ENCODE data around the gene EHMT1. TPM values are rescaled to one million over a fixed set of nuclear protein-coding genes. Genes with fewer than 3 reads are reported as not detected.
"Not testable (repeated sequence)": the region's sequence is repeated elsewhere in the genome, so short reads cannot be mapped to it uniquely, and the experiment has no call there.

EHMT1 gene
- total RNA-seq, 2 donors from 2014 or later = 67.5 to 69.3 TPM

DNA sequence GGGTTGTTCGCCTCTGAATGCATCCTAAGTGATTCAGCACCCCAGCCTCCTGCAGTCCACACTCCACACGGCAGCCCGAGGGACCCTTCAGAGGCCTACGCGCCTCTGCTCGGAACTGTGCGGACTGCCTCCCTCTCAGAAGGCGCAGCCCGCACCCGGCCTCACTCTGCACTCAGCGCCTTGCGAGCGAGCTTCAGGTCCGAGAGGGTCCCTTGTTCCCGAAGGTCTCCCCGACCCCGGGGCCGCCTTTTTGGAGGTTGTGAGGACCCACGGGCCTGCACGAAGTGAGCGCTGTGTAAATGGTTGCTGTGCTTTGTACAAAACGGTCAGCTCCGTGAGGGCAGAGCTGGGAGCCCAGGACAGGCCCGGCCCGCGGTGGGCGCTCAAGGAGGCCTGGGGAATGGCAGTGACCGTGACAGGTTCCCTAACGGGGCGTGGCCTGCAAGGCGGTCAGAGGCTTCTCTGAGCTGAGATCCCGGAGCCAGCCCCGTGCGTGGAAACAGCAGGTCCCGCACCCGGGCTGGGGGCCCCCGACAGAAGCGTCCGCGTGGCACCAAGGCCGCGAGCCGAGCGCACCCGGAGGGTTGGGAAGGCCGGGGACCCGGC is 258.1 kb downstream of the EHMT1 start:
- DNase-seq (no peak), ATAC-seq (replicated peaks in 1 of 2) (no peak)
- Mint-ChIP-seq H3K27me3 (ENCODE audit: low read depth) (peaks cover 20% of the 10 kb centered on the region), H3K9me3 (peaks cover 0 to 1% of the 10 kb centered on the region in 2 donors), H3K27ac (no peak overlapping the region), H3K36me3 (ENCODE audit: insufficient read depth in 2 of 2) (peaks cover 1 to 2% of the 10 kb centered on the region in 2 donors), H3K4me1 (ENCODE audit: low read depth) (peaks cover 4% of the 10 kb centered on the region), H3K4me3 (peak overlapping the region in 1 of 2 donors; percentile 37)

DNA sequence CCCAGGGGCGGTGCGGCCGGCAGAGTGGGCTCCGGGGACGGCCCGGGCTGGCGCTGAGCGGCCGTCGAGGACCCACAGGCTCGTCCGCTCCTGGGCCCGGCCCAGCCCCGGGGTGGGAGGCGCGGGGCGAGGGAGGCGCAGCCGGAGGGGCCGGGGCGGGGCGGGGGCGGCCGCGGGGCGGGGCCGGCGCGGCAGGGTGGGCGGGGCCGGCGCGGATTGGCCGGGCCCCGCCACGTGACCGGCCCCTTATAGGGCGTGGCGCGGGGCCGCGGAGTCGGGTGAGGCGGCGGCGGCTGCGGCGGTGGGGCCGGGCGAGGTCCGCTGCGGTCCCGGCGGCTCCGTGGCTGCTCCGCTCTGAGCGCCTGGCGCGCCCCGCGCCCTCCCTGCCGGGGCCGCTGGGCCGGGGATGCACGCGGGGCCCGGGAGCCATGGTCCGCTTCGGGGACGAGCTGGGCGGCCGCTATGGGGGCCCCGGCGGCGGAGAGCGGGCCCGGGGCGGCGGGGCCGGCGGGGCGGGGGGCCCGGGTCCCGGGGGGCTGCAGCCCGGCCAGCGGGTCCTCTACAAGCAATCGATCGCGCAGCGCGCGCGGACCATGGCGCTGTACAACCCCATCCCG is 258.8 kb downstream of the EHMT1 start, which contains the start of gene CACNA1B:
CACNA1B (plus strand) TSS at position 277 of the 617 bp plus-strand sequence; CDS start at position 429, 152 bp downstream.
- not testable (repeated sequence) for DNase-seq; H3K36me3 Mint-ChIP-seq (ENCODE audit: insufficient read depth in 2 of 2); H3K9me3 Mint-ChIP-seq; H3K4me1 Mint-ChIP-seq (ENCODE audit: low read depth); H3K27ac Mint-ChIP-seq
- peak; percentile 23 to 47 for ATAC-seq (replicated peaks in 1 of 2)
- peak within 1 kb of the TSS in 1 of 2 donors; percentile 37 for H3K4me3 Mint-ChIP-seq
- H3K27me3 Mint-ChIP-seq (ENCODE audit: low read depth) = peaks cover 20% of the 10 kb centered on the region

DNA sequence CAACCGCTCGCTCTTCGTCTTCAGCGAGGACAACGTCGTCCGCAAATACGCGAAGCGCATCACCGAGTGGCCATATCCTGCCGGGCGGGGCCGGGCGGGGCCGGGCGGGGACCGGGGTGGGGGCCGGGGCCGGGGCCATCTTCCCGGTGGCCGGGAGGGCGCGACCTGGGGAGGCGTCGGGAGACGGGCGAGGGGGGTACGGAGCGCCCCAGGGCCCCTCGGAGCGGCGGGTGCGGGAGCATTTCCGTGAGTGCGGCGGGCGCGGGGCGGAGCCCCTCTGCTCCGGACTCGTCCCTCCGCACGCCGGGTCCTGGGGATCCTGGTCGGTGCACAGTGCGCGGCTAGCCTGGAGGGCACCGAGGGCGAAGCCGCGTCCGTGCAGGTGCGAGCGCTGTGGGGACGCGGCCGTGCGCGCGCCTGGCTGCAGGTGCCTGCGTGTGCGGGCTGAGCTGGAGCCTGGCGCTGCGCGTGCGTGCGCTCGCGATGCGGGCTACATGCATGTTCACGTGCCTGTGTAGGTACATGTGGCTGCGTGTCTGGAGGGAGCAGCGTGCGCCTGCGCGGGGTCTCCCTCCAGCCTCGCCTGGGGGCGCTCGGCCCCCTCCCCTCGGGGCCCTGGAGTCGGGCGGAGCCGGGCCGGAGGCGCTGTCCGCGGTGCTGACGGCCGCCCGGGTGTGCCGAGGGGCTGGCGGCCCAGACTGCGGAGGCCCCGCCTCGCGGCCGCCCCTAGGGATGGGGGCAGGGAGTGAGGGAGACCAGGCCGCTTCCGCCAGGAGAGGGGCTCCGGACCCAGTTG is 259.5 kb downstream of the EHMT1 start:
- peak; percentile 45 to 52 for DNase-seq
- Mint-ChIP-seq H3K36me3 (ENCODE audit: insufficient read depth in 2 of 2) (peaks cover 1 to 2% of the 10 kb centered on the region in 2 donors), H3K9me3 (peaks cover 0 to 1% of the 10 kb centered on the region in 2 donors), H3K27me3 (ENCODE audit: low read depth) (peaks cover 20% of the 10 kb centered on the region), H3K4me1 (ENCODE audit: low read depth) (peaks cover 4% of the 10 kb centered on the region), H3K4me3 (peak overlapping the region in 1 of 2 donors; percentile 15), H3K27ac (no peak overlapping the region)
- peak; percentile 60 to 68 for ATAC-seq (replicated peaks in 1 of 2)

DNA sequence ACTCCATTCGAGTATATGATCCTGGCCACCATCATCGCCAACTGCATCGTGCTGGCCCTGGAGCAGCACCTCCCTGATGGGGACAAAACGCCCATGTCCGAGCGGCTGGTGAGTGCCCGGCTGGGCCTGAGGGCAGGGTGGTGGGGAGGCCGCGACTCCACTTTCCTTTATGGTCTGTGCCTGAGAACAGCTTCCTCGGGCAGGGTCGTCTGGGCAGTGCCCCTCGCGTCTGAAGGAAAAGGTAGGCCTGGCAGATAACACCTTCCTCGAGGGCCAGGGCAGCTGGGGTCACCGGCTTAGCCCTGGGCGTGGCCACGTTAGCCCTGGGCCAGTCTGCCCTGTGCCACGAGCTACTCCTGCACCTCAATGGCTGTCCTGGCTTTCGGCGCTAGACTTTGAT is 260.2 kb downstream of the EHMT1 start:
- Mint-ChIP-seq H3K36me3 (ENCODE audit: insufficient read depth in 2 of 2) (peaks cover 1 to 2% of the 10 kb centered on the region in 2 donors), H3K4me3 (peak overlapping the region in 1 of 2 donors; percentile 48), H3K27me3 (ENCODE audit: low read depth) (peaks cover 20% of the 10 kb centered on the region), H3K4me1 (ENCODE audit: low read depth) (peaks cover 4% of the 10 kb centered on the region), H3K9me3 (peaks cover 0 to 1% of the 10 kb centered on the region in 2 donors), H3K27ac (no peak overlapping the region)
- no peak for ATAC-seq (replicated peaks in 1 of 2)
- DNase-seq = no peak

DNA sequence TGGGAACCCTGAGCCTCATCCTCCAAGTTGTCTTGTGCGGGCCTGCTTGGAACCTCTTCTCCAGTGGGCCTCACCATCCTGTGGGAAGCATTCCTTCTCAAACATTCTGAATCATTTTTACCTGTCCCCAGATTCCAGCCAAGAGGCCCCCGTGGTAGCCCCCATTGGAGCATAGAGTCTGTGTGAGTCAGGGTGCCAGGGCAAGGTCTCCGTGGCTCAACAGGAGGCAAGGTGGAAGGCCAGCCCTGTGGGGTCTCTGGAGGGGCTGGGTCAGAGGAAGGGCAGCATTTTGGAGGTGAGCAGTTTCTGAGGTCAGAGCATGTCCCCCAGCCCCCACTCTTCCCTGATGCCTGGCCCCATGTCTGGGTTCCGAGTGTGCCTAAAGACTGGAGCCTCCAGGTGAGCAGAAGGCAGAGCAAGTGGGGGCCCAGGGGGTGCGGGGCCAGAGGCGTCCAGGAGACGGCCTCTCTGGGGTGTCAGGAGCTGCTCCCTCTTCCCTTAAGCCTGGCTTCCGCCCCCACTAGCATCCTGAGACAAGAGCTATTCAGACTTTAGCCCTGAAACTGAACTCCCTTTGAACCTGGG is 260.9 kb downstream of the EHMT1 start:
- H3K27ac Mint-ChIP-seq = no peak overlapping the region
- H3K9me3 Mint-ChIP-seq = peaks cover 0 to 1% of the 10 kb centered on the region in 2 donors
- DNase-seq (no peak), ATAC-seq (replicated peaks in 1 of 2) (no peak)
- H3K4me3 Mint-ChIP-seq = peak overlapping the region in 1 of 2 donors; percentile 48
- peaks cover 1 to 2% of the 10 kb centered on the region in 2 donors for H3K36me3 Mint-ChIP-seq (ENCODE audit: insufficient read depth in 2 of 2)
- H3K4me1 Mint-ChIP-seq (ENCODE audit: low read depth) = peaks cover 4% of the 10 kb centered on the region
- peaks cover 20% of the 10 kb centered on the region for H3K27me3 Mint-ChIP-seq (ENCODE audit: low read depth)

DNA sequence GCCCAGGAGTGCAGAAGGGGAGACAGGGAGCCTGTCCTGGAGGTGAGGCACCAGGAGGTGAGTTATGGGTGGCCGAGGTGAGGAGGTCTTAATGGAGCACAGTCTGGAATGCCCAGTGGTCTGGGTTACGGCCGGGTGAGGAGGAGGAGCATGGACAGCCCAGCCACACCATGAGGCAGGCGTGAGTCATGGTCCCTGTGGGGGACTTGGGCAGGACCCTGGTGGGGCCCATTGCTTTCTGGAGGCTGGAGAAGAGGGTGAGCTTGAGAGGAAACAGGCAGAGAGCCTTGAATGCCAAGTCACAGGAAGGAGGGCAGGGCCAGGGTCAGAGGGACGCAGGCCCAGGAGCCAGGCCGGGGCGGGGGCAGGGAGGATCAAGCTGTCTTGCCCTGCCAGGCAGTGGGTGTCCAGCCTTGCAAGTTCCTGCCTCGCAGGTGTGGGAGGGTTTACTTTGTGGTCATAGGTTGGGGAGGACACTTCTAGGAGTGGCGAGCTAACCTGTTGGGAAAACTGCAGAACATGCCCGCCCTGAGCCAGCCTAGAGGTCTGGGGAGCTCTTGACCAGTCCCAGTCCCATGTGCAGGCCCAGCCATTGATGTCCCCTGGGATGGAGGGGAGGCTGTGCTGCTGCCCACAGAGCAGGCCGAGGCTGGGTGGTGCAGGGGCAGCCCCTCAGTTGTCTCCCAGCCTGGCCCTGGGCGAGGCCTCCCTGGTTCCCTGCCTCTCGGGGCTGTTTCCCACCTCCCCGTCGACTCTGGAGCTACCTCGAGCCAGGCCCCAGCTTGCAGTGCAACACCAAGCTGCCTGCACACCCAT is 261.6 kb downstream of the EHMT1 start:
- Mint-ChIP-seq H3K27me3 (ENCODE audit: low read depth) (peaks cover 15% of the 10 kb centered on the region), H3K27ac (no peak overlapping the region), H3K9me3 (peaks cover 0 to 1% of the 10 kb centered on the region in 2 donors), H3K4me3 (no peak overlapping the region), H3K4me1 (ENCODE audit: low read depth) (peaks cover 4% of the 10 kb centered on the region), H3K36me3 (ENCODE audit: insufficient read depth in 2 of 2) (peaks cover 1 to 2% of the 10 kb centered on the region in 2 donors)
- DNase-seq (no peak), ATAC-seq (replicated peaks in 1 of 2) (no peak)

DNA sequence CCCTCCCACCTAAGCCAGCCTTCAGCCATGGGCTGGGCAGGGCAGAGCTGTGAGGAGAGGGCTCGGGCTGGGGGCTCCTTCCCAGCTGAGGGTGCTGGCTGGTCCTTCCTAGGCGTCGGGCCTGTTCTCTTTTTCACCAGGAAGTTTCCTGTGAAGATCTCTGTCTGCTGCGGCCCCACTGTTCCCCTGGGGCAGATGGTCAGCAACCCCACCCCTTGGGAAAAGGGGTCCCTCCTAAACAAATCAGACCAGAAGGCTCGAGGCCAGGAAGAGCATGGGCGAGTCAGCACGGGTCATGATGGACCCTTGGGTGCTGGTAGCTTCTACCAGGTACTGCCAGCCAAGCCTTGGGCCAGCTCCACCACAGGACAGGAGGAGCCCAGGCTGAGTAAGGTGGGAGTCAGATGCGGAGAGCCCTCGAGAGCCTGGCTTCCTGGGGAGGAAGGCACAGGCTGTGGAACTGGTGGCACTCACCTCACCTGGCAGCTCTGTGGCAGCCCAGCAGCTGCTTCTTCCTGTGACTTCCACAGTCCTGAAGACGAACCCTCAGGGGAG is 262.2 kb downstream of the EHMT1 start:
- peaks cover 3% of the 10 kb centered on the region for H3K4me1 Mint-ChIP-seq (ENCODE audit: low read depth)
- H3K9me3 Mint-ChIP-seq = peaks cover 0 to 1% of the 10 kb centered on the region in 2 donors
- peaks cover 8% of the 10 kb centered on the region for H3K27me3 Mint-ChIP-seq (ENCODE audit: low read depth)
- no peak overlapping the region for H3K4me3 Mint-ChIP-seq
- H3K27ac Mint-ChIP-seq = no peak overlapping the region
- H3K36me3 Mint-ChIP-seq (ENCODE audit: insufficient read depth in 2 of 2) = peaks cover 1 to 2% of the 10 kb centered on the region in 2 donors
- ATAC-seq (replicated peaks in 1 of 2) = no peak
- DNase-seq = no peak

DNA sequence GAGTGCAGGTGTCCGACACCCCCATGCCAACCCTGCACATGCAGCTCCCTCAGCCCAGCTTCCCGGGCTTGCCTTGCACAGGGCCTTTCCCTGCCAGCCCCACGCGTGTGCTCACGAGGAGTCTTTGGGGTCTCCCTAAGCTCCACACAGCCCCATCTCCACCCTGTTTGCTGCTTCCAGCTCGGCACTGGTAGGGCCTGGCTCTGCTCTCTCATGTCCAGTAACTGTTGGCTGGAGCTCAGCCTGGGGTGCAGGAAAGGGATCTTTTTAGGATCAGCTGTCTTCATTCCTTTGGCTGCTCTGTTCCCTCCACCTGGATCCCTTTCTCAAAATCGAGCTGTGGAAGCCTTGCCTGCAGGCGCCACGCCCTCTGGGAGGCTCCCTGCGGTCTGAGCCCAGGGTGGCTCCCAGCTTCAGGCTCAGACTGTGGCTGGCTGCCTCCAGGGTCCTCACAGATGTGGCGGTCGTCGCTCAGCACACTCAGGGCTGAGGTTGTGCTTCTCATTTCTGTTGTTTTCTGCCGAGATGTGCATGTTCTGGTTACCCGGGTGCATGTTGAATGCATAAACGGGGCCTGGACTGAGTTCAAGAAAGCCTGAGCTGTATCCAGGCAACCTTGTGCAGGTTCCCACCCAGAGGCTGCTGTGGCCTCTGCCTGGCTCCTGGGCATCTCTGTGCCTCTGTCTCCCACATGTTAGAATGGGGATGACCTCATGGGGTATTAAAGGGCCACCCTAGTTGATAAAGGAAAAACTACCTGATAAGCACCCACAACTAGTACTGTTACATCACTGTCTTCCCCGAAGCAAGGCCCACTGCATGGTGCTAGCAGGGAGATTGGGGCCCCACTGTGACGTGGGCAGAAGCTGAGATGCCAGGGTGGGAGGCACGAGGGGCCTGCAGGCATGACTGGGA is 263.0 kb downstream of the EHMT1 start:
- H3K9me3 Mint-ChIP-seq = no peaks in the 10 kb centered on the region
- H3K36me3 Mint-ChIP-seq (ENCODE audit: insufficient read depth in 2 of 2) = no peaks in the 10 kb centered on the region
- ATAC-seq (replicated peaks in 1 of 2) = no peak
- H3K27me3 Mint-ChIP-seq (ENCODE audit: low read depth) = peaks cover under 1% of the 10 kb centered on the region
- no peak overlapping the region for H3K4me3 Mint-ChIP-seq
- no peak for DNase-seq
- H3K27ac Mint-ChIP-seq = no peak overlapping the region
- no peaks in the 10 kb centered on the region for H3K4me1 Mint-ChIP-seq (ENCODE audit: low read depth)

DNA sequence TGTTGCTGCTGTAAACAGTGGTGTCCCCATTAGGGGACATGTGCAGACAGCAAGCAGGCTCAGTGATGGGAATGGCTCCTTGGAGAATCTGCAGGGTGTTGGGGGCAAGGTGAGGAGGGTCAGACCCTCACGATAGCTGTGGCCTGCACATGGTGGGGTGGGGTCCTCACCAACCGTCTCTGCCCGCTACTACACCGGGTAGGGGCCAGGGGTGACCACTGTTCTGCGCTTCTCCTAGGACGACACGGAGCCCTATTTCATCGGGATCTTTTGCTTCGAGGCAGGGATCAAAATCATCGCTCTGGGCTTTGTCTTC is 263.7 kb downstream of the EHMT1 start:
- H3K9me3 Mint-ChIP-seq = no peaks in the 10 kb centered on the region
- H3K4me1 Mint-ChIP-seq (ENCODE audit: low read depth) = no peaks in the 10 kb centered on the region
- H3K36me3 Mint-ChIP-seq (ENCODE audit: insufficient read depth in 2 of 2) = no peaks in the 10 kb centered on the region

DNA sequence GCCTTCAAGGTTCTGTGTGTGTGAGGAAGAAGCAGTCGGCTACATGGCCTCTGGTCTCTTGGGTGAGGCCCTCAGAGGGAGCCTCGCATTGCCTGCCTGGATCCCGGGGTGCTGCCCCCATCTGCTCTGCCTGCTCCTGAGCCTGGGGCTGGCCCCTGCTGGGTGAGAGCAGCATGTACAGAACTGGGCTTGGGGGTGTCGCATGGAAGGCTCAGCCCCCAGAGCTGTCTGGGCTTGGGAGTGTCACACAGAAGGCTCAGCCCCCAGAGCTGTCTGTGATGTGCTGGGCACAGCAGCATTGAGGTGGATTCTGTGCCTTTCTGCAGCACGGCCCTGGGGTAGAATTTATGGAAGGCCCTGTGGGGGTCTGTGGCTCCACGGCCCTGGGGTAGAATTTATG is 265.2 kb downstream of the EHMT1 start:
- not testable (repeated sequence) for DNase-seq; H3K9me3 Mint-ChIP-seq; H3K4me3 Mint-ChIP-seq; H3K27ac Mint-ChIP-seq; H3K4me1 Mint-ChIP-seq (ENCODE audit: low read depth); H3K36me3 Mint-ChIP-seq (ENCODE audit: insufficient read depth in 2 of 2); ATAC-seq (replicated peaks in 1 of 2); H3K27me3 Mint-ChIP-seq (ENCODE audit: low read depth)

More for the DNA sequence above, 263.7 kb downstream of the EHMT1 start:
- DNase-seq (no peak), ATAC-seq (replicated peaks in 1 of 2) (no peak)
- Mint-ChIP-seq H3K27me3 (ENCODE audit: low read depth) (no peaks in the 10 kb centered on the region), H3K27ac (no peak overlapping the region), H3K4me3 (no peak overlapping the region)

DNA sequence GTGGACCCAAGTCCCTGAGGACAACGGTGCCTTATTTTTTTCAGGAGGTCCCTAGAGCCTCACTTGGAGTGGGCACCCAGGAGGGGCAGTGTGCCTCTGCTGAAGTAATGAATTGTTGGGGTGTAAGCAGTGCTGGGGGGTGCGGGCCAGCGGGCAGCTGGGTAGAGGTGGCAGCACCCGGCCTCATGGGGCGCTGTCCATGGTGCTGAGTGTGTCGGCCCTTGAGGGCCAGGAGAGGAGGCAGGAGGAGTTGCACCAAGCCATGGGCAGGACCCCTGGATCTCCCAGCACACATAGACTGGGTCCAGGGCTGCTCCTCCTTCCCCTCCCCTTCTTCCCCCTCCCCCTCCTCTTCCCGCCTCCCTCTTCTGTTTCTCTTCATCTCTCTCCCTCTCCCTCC is 265.7 kb downstream of the EHMT1 start:
- peak; percentile 26 to 32 for DNase-seq
- not testable (repeated sequence) for H3K9me3 Mint-ChIP-seq; H3K4me1 Mint-ChIP-seq (ENCODE audit: low read depth); H3K36me3 Mint-ChIP-seq (ENCODE audit: insufficient read depth in 2 of 2); H3K4me3 Mint-ChIP-seq; H3K27me3 Mint-ChIP-seq (ENCODE audit: low read depth); H3K27ac Mint-ChIP-seq
- peak in 1 of 2 donors; percentile 35 for ATAC-seq (replicated peaks in 1 of 2)

Data from activated T-cell treated with anti-CD3 and anti-CD28 coated beads, Interleukin-2, amount 50 U/mL, for 72 hours (primary cell).